Measurements from ENCODE around the gene TBC1D24. TPM values are rescaled to one million over a fixed set of nuclear protein-coding genes. Genes with fewer than 3 reads are reported as not detected.

Gene TBC1D24
- total and polyA plus RNA-seq, 8 donors: 10.8 to 23.7 (median 18.2) TPM

DNA sequence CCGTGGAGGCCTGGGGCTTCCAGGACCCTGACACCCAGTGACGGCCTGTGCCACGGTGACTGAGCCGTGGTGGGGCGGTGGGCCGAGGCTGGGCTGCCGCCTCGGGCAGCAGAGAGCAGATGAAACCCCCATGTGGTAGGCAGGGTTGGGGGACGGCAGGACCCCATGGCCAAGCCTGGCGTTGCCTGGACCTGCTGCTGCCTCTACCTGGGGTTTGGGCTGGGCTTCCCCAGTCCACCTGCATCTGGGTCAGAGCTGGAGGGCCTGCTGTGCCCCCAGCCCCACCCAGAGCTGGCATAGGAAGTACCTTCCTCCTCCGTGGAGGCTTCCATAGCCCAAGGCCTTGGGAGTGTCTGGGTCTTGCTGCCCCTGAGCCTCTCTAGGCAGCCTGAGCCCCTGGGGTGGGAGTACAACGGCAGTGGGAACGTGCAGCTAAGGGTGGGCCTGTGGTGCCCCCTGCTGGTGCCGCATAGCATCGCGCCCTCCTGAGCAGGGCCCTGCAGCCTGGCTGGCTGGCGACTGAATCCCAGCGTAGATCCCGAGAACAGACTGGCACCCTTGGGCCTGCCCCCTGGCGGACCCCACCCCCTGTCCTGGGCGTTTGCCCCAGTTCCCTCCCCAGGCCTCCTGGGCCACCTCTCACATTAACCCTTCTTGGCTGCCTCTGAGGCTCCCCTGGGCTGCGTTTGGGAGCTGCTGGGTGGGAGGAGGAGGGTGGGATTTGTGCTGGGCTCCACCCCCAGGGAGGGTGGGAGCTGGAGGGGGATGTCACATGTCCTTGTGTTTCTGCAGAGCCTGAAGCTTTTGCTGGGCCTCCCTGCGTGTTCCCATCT is 26.2 kb downstream of the TBC1D24 start:
- peaks cover 21 to 25% (median 22%) of the 10 kb centered on the region in 3 donors for H3K4me1 ChIP-seq
- WGBS, 2 donors: 37 to 48% methylated on average over 16 to 23 of the region's 23 CpGs
- H3K27ac ChIP-seq: peak overlapping the region in 2 of 4 donors; percentile 29 to 74
- FAIRE-seq (no peak), DNase-seq (peak; percentile 72 to 94 (median 84)), ATAC-seq (peak; percentile 75 to 89 (median 84))
- H3K36me3 ChIP-seq: peaks cover 0 to 16% (median 0%) of the 10 kb centered on the region in 3 donors
- H3K27me3 ChIP-seq: no peaks in the 10 kb centered on the region
- TF ChIP-seq, protein P1, sequence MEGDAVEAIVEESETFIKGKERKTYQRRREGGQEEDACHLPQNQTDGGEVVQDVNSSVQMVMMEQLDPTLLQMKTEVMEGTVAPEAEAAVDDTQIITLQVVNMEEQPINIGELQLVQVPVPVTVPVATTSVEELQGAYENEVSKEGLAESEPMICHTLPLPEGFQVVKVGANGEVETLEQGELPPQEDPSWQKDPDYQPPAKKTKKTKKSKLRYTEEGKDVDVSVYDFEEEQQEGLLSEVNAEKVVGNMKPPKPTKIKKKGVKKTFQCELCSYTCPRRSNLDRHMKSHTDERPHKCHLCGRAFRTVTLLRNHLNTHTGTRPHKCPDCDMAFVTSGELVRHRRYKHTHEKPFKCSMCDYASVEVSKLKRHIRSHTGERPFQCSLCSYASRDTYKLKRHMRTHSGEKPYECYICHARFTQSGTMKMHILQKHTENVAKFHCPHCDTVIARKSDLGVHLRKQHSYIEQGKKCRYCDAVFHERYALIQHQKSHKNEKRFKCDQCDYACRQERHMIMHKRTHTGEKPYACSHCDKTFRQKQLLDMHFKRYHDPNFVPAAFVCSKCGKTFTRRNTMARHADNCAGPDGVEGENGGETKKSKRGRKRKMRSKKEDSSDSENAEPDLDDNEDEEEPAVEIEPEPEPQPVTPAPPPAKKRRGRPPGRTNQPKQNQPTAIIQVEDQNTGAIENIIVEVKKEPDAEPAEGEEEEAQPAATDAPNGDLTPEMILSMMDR (IDR thresholded peaks at IDR 0.05): peak; percentile 96 to 99 (median 98)
- intact Hi-C loops (cut with DNase I): loop anchor here in 1 of 3 donors (2.0 to 5.0 kb wide), 2 partner anchors 64 to 309 kb away; no protein-coding TSS in a partner anchor
- peak overlapping the region in 1 of 4 donors; percentile 7 for H3K4me3 ChIP-seq
- H3K9me3 ChIP-seq: no peaks in the 10 kb centered on the region

DNA sequence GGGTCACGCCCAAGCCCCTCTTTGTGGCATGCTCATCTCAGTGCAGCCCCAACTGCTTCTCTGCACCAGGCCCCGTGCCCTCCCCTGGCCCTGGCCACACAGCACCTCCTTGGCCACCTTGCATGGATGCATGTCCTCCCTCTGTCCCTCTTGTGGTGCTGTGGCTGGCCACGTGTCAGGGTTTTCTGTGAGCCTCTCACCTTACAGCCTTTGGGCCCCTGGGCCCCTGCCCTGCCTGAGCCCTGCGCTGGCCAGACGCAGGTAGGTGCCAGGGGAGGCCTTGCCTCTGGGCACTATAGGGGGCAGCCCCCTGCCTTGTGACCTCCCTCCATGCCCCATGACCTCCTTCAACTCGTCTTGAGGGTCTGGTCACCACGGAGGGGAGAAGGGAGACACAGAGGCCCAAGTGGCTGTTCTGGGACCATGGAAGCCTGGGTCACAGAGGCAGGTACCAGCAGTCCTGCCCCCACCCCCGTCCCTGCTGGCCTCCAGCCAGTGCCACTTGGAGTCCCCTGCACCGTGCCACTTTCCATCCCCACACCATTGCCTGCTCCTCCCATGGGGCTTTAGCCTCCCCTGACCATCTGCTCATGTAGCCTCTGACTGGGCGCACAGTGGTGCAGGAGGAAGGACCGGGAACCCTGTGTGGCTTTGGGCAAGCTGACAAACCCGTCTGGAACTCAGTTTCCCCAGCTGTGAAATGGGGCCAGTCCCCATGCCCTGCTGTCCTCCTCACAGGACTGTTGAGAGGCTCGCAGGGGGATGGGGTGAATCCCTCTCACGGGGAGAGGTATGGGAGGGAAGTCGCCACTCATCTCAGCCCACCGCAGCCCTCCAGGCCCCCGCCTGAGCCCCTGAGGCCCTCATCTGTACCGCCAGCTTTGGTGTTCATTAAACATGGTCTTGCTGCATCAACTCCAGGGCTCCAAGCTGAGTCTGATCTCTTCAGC is 27.3 kb downstream of the TBC1D24 start:
- H3K36me3 ChIP-seq: peaks cover 0 to 6% (median 0%) of the 10 kb centered on the region in 3 donors
- H3K4me3 ChIP-seq: peak overlapping the region in 1 of 4 donors; percentile 2
- no peaks in the 10 kb centered on the region for H3K27me3 ChIP-seq
- H3K9me3 ChIP-seq: no peaks in the 10 kb centered on the region
- H3K4me1 ChIP-seq: peaks cover 21 to 25% (median 22%) of the 10 kb centered on the region in 3 donors
- DNase-seq (no peak), ATAC-seq (no peak), FAIRE-seq (no peak)
- whole genome bisulfite sequencing, 2 donors: 60 to 64% methylated on average over 17 to 18 of the region's 18 CpGs
- TF ChIP-seq, protein P1 (IDR thresholded peaks at IDR 0.05): no peak
- peak overlapping the region; percentile 29 to 74 (median 71) for H3K27ac ChIP-seq
- intact Hi-C loops (cut with DNase I): loop anchor here in 1 of 3 donors (2.0 to 5.0 kb wide), 2 partner anchors 65 to 310 kb away; no protein-coding TSS in a partner anchor

DNA sequence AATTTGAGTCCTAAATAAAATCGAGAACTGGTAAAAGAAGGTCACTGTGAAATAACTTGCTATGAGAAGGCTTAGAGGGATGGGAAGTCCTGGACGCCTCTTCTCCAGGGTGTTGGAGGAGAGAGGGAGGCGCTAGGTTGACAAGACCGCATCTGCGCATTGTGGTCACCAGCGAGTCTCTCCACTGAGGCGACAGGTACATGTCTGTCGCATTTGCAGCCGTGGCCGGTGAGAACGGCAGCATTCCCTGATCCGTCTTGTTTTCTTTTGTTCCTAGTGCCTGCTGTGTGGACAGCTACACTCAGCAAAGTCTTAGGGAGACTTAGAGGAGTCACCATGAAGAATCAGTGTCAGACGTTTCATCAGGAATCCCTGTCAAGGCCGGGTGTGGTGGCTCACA is 30.8 kb downstream of the TBC1D24 start:
- TF ChIP-seq, protein P1 (IDR thresholded peaks at IDR 0.05): no peak
- ATAC-seq (no peak), FAIRE-seq (no peak), DNase-seq (peak in 1 of 6 donors; percentile 22)
- H3K9me3 ChIP-seq: no peaks in the 10 kb centered on the region
- no peak overlapping the region for H3K4me3 ChIP-seq
- peaks cover 3 to 15% (median 5%) of the 10 kb centered on the region in 3 donors for H3K4me1 ChIP-seq
- no peaks in the 10 kb centered on the region for H3K27me3 ChIP-seq
- intact Hi-C loops (cut with DNase I): no loop called here
- no peak overlapping the region for H3K27ac ChIP-seq
- peaks cover 0 to 5% (median 0%) of the 10 kb centered on the region in 3 donors for H3K36me3 ChIP-seq
- 86 to 91% methylated on average over 14 of the region's 14 CpGs for WGBS, 2 donors

DNA sequence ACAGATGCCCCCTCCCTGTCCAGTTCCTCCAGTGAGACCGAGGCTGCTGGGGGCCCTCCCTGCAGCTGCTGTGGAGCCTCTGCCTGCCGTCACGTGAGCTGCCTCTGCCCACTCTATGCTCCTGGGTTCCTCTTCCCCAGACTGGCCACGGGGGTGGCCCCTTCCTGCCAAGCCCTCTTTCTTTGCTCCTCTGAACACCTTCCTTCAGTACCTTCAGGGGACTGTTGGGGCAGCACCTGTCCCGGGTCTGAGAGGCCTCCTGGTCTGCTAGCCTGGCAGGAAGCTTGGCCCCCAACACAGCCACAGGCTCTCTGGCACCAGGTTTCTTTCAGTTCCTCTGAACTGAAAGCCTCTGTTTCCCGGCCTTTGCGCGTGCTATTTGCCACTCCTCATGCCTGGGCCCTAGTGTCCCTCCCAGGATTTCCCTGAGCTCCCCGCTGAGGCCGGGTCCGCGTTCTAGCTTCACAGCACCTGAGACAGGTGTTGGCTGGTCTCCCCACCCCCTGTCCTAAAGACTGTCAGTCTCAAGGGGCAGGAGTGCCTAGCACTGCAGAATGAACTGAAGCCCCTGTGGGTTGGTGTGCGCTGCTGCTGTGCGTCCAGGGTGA is 32.2 kb downstream of the TBC1D24 start:
- peaks cover 0 to 5% (median 0%) of the 10 kb centered on the region in 3 donors for H3K36me3 ChIP-seq
- 86 to 90% methylated on average over 14 of the region's 14 CpGs for WGBS, 2 donors
- TF ChIP-seq, protein P1 (IDR thresholded peaks at IDR 0.05): no peak
- ATAC-seq: peak in 2 of 4 donors; percentile 13 to 59
- no peak overlapping the region for H3K4me3 ChIP-seq
- peak overlapping the region in 2 of 4 donors; percentile 55 to 60 for H3K27ac ChIP-seq
- H3K9me3 ChIP-seq: no peaks in the 10 kb centered on the region
- H3K4me1 ChIP-seq: peaks cover 0 to 4% (median 0%) of the 10 kb centered on the region in 3 donors
- no peaks in the 10 kb centered on the region for H3K27me3 ChIP-seq
- DNase-seq: peak in 2 of 6 donors; percentile 53 to 58
- intact Hi-C loops (cut with DNase I): no loop called here
- FAIRE-seq: no peak
